Measurements from ENCODE around the gene PEA15. TPM values are rescaled to one million over a fixed set of nuclear protein-coding genes. Genes with fewer than 3 reads are reported as not detected.

The PEA15 gene
- total and polyA plus RNA-seq, 4 donors, result 76.0 to 261 (median 136) TPM

GRCh38 chr1:160192234-160192633 lies 12.9 kb upstream of the PEA15 start:
- TF ChIP-seq, protein P1, sequence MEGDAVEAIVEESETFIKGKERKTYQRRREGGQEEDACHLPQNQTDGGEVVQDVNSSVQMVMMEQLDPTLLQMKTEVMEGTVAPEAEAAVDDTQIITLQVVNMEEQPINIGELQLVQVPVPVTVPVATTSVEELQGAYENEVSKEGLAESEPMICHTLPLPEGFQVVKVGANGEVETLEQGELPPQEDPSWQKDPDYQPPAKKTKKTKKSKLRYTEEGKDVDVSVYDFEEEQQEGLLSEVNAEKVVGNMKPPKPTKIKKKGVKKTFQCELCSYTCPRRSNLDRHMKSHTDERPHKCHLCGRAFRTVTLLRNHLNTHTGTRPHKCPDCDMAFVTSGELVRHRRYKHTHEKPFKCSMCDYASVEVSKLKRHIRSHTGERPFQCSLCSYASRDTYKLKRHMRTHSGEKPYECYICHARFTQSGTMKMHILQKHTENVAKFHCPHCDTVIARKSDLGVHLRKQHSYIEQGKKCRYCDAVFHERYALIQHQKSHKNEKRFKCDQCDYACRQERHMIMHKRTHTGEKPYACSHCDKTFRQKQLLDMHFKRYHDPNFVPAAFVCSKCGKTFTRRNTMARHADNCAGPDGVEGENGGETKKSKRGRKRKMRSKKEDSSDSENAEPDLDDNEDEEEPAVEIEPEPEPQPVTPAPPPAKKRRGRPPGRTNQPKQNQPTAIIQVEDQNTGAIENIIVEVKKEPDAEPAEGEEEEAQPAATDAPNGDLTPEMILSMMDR (IDR thresholded peaks at IDR 0.05; ENCODE audit: control extremely low read depth, extremely low read depth), result no peak
- Histone ChIP-seq H3K9me3 (ENCODE audit: control insufficient read depth in 4 of 4, insufficient read depth in 3 of 4, low read length in 3 of 4) (no peaks in the 10 kb centered on the region), H3K4me1 (ENCODE audit: control insufficient read depth in 5 of 5, insufficient read depth in 5 of 5, low read length in 5 of 5) (peaks cover 0 to 19% (median 3%) of the 10 kb centered on the region in 5 donors), H3K9ac (ENCODE audit: insufficient read depth in 1 of 2, low read length in 2 of 2) (no peak overlapping the region), H3K27me3 (ENCODE audit: control insufficient read depth in 3 of 3, insufficient read depth in 3 of 3, low read length in 2 of 3) (no peaks in the 10 kb centered on the region), H3K4me3 (no peak overlapping the region), H3K36me3 (ENCODE audit: control insufficient read depth in 4 of 4, insufficient read depth in 4 of 4, low read length in 4 of 4) (no peaks in the 10 kb centered on the region), H3K27ac (ENCODE audit: low read depth in 1 of 2, low read length in 1 of 2) (no peak overlapping the region)
- ATAC-seq (ENCODE audit: insufficient read depth, low FRiP score), result no peak
- no peak for DNase-seq

- Histone ChIP-seq H3K27ac (ENCODE audit: low read depth in 1 of 2, low read length in 1 of 2) (peak overlapping the region in 1 of 2 donors; percentile 75), H3K27me3 (ENCODE audit: control insufficient read depth in 3 of 3, insufficient read depth in 3 of 3, low read length in 2 of 3) (no peaks in the 10 kb centered on the region), H3K9ac (ENCODE audit: insufficient read depth in 1 of 2, low read length in 2 of 2) (peak overlapping the region in 1 of 2 donors; percentile 78), H3K9me3 (ENCODE audit: control insufficient read depth in 4 of 4, insufficient read depth in 3 of 4, low read length in 3 of 4) (no peaks in the 10 kb centered on the region), H3K4me3 (no peak overlapping the region), H3K36me3 (ENCODE audit: control insufficient read depth in 4 of 4, insufficient read depth in 4 of 4, low read length in 4 of 4) (no peaks in the 10 kb centered on the region), H3K4me1 (ENCODE audit: control insufficient read depth in 5 of 5, insufficient read depth in 5 of 5, low read length in 5 of 5) (peaks cover 0 to 19% (median 3%) of the 10 kb centered on the region in 5 donors)
- WGBS, 2 donors, result 32 to 35% methylated on average over 16 of the region's 16 CpGs
- TF ChIP-seq, protein P1 (IDR thresholded peaks at IDR 0.05; ENCODE audit: control extremely low read depth, extremely low read depth), result peak; percentile 97
- peak; percentile 88 for ATAC-seq (ENCODE audit: insufficient read depth, low FRiP score)
- DNase-seq, result peak; percentile 91 to 94 (median 93)
Observed at GRCh38 chr1:160193091-160193819, 11.9 kb upstream of the PEA15 start.

- Histone ChIP-seq H3K4me3 (no peak overlapping the region), H3K27me3 (ENCODE audit: control insufficient read depth in 3 of 3, insufficient read depth in 3 of 3, low read length in 2 of 3) (no peaks in the 10 kb centered on the region), H3K9ac (ENCODE audit: insufficient read depth in 1 of 2, low read length in 2 of 2) (peak overlapping the region in 1 of 2 donors; percentile 78), H3K4me1 (ENCODE audit: control insufficient read depth in 5 of 5, insufficient read depth in 5 of 5, low read length in 5 of 5) (peaks cover 0 to 19% (median 3%) of the 10 kb centered on the region in 5 donors), H3K27ac (ENCODE audit: low read depth in 1 of 2, low read length in 1 of 2) (no peak overlapping the region), H3K36me3 (ENCODE audit: control insufficient read depth in 4 of 4, insufficient read depth in 4 of 4, low read length in 4 of 4) (no peaks in the 10 kb centered on the region), H3K9me3 (ENCODE audit: control insufficient read depth in 4 of 4, insufficient read depth in 3 of 4, low read length in 3 of 4) (no peaks in the 10 kb centered on the region)
- DNase-seq (no peak), ATAC-seq (ENCODE audit: insufficient read depth, low FRiP score) (no peak)
- 92 to 95% methylated on average over 9 of the region's 9 CpGs for WGBS, 2 donors
- TF ChIP-seq, protein P1 (IDR thresholded peaks at IDR 0.05; ENCODE audit: control extremely low read depth, extremely low read depth), result no peak
Observed at GRCh38 chr1:160193832-160194736, 11.1 kb upstream of the PEA15 start.

Data from lung (tissue), 12 donors.